ENCODE results near the gene HAPLN1.

The HAPLN1 gene

DNA sequence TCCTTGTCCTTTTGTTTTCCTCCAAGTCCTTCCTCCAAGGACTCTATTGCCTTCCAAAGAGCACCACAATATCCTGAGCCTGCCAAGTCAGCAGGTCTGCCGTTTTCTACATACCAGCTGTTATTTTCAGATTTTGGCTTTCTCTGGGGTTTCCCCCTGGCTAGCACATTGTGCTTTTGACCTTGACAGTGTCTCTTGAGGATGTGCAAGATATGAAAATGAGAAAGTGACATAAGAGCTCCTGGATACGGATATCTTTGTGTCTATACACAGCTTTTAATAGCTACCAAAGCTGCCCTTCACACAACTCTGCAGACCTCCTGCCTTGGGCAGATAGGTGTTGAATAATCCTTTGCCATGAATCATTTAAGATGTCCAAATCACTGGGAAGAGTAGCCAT is 67.0 kb downstream of the HAPLN1 start:
- POLR2A ChIA-PET = no interaction called here
- Histone ChIP-seq H3K36me3 (ENCODE audit: control insufficient read depth in 2 of 2, insufficient read depth in 1 of 2, low read length in 2 of 2) (no peaks in the 10 kb centered on the region), H3K4me1 (ENCODE audit: control insufficient read depth, insufficient read depth, low read length) (no peaks in the 10 kb centered on the region), H3K4me3 (ENCODE audit: low read depth, low read length) (no peak overlapping the region), H3K27ac (ENCODE audit: extremely low read depth, low read depth, low read length) (no peak overlapping the region), H3K9me3 (ENCODE audit: control insufficient read depth, insufficient read depth, low read depth, low read length) (no peaks in the 10 kb centered on the region)
- CTCF ChIA-PET = interaction anchor here (0.5 to 1.4 kb wide), 2 partner anchors 14 to 180 kb away, joined by 3 read pairs; no protein-coding TSS in a partner anchor
- TF ChIP-seq, protein P1, sequence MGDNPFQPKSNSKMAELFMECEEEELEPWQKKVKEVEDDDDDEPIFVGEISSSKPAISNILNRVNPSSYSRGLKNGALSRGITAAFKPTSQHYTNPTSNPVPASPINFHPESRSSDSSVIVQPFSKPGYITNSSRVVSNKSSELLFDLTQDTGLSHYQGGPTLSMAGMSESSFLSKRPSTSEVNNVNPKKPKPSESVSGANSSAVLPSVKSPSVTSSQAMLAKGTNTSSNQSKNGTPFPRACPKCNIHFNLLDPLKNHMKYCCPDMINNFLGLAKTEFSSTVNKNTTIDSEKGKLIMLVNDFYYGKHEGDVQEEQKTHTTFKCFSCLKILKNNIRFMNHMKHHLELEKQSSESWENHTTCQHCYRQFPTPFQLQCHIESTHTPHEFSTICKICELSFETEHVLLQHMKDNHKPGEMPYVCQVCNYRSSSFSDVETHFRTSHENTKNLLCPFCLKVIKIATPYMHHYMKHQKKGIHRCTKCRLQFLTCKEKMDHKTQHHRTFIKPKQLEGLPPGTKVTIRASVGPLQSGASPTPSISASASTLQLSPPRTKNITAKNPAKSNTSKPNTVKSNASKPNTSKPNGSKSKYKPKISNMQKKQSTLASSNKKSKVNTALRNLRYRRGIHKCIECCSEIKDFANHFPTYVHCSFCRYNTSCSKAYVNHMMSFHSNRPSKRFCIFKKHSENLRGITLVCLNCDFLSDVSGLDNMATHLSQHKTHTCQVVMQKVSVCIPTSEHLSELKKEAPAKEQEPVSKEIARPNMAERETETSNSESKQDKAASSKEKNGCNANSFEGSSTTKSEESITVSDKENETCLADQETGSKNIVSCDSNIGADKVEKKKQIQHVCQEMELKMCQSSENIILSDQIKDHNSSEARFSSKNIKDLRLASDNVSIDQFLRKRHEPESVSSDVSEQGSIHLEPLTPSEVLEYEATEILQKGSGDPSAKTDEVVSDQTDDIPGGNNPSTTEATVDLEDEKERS (tag by site-specific recombination; IDR thresholded peaks at IDR 0.05) = no peak
- TF ChIP-seq, protein P2, sequence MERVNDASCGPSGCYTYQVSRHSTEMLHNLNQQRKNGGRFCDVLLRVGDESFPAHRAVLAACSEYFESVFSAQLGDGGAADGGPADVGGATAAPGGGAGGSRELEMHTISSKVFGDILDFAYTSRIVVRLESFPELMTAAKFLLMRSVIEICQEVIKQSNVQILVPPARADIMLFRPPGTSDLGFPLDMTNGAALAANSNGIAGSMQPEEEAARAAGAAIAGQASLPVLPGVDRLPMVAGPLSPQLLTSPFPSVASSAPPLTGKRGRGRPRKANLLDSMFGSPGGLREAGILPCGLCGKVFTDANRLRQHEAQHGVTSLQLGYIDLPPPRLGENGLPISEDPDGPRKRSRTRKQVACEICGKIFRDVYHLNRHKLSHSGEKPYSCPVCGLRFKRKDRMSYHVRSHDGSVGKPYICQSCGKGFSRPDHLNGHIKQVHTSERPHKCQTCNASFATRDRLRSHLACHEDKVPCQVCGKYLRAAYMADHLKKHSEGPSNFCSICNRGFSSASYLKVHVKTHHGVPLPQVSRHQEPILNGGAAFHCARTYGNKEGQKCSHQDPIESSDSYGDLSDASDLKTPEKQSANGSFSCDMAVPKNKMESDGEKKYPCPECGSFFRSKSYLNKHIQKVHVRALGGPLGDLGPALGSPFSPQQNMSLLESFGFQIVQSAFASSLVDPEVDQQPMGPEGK (tag by site-specific recombination; IDR thresholded peaks at IDR 0.05) = no peak
- TF ChIP-seq ZNF133 (tag by site-specific recombination; IDR thresholded peaks at IDR 0.05) (no peak), ZNF529 (tag by site-specific recombination; IDR thresholded peaks at IDR 0.05; ENCODE audit: insufficient replicate concordance) (no peak), ZNF394 (tag by site-specific recombination; IDR thresholded peaks at IDR 0.05; ENCODE audit: borderline replicate concordance) (no peak), SP7 (tag by site-specific recombination; IDR thresholded peaks at IDR 0.05) (no peak), ZNF214 (tag by site-specific recombination; IDR thresholded peaks at IDR 0.05; ENCODE audit: borderline replicate concordance) (no peak), ZBTB1 (tag by site-specific recombination; IDR thresholded peaks at IDR 0.05) (no peak), KLF9 (tag by site-specific recombination; IDR thresholded peaks at IDR 0.05; ENCODE audit: low read depth) (no peak), ZBTB48 (tag by site-specific recombination; IDR thresholded peaks at IDR 0.05) (no peak), BCL11A (tag by site-specific recombination; IDR thresholded peaks at IDR 0.05; ENCODE audit: low read depth) (no peak)
- TF ChIP-seq, protein P3, sequence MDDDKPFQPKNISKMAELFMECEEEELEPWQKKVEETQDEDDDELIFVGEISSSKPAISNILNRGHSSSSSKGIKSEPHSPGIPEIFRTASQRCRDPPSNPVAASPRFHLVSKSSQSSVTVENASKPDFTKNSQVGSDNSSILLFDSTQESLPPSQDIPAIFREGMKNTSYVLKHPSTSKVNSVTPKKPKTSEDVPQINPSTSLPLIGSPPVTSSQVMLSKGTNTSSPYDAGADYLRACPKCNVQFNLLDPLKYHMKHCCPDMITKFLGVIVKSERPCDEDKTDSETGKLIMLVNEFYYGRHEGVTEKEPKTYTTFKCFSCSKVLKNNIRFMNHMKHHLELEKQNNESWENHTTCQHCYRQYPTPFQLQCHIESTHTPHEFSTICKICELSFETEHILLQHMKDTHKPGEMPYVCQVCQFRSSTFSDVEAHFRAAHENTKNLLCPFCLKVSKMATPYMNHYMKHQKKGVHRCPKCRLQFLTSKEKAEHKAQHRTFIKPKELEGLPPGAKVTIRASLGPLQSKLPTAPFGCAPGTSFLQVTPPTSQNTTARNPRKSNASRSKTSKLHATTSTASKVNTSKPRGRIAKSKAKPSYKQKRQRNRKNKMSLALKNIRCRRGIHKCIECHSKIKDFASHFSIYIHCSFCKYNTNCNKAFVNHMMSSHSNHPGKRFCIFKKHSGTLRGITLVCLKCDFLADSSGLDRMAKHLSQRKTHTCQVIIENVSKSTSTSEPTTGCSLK (tag by site-specific recombination; IDR thresholded peaks at IDR 0.05) = no peak
- TF ChIP-seq, protein P4, sequence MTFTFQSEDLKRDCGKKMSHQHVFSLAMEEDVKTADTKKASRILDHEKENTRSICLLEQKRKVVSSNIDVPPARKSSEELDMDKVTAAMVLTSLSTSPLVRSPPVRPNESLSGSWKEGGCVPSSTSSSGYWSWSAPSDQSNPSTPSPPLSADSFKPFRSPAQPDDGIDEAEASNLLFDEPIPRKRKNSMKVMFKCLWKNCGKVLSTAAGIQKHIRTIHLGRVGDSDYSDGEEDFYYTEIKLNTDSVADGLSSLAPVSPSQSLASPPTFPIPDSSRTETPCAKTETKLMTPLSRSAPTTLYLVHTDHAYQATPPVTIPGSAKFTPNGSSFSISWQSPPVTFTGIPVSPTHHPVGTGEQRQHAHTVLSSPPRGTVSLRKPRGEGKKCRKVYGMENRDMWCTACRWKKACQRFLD (tag by site-specific recombination; IDR thresholded peaks at IDR 0.05) = no peak
- TF ChIP-seq, protein P5, sequence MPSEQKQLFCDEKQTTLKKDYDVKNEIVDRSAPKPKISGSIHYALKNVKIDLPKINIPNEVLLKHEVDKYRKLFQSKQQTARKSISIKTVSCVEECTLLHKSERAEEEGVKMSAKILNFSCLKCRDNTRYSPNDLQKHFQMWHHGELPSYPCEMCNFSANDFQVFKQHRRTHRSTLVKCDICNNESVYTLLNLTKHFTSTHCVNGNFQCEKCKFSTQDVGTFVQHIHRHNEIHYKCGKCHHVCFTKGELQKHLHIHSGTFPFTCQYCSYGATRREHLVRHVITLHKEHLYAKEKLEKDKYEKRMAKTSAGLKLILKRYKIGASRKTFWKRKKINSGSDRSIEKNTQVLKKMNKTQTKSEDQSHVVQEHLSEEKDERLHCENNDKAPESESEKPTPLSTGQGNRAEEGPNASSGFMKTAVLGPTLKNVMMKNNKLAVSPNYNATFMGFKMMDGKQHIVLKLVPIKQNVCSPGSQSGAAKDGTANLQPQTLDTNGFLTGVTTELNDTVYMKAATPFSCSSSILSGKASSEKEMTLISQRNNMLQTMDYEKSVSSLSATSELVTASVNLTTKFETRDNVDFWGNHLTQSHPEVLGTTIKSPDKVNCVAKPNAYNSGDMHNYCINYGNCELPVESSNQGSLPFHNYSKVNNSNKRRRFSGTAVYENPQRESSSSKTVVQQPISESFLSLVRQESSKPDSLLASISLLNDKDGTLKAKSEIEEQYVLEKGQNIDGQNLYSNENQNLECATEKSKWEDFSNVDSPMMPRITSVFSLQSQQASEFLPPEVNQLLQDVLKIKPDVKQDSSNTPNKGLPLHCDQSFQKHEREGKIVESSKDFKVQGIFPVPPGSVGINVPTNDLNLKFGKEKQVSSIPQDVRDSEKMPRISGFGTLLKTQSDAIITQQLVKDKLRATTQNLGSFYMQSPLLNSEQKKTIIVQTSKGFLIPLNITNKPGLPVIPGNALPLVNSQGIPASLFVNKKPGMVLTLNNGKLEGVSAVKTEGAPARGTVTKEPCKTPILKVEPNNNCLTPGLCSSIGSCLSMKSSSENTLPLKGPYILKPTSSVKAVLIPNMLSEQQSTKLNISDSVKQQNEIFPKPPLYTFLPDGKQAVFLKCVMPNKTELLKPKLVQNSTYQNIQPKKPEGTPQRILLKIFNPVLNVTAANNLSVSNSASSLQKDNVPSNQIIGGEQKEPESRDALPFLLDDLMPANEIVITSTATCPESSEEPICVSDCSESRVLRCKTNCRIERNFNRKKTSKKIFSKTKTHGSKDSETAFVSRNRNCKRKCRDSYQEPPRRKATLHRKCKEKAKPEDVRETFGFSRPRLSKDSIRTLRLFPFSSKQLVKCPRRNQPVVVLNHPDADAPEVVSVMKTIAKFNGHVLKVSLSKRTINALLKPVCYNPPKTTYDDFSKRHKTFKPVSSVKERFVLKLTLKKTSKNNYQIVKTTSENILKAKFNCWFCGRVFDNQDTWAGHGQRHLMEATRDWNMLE (tag by site-specific recombination; conservative IDR thresholded peaks at IDR 0.05; ENCODE audit: low read depth) = no peak

Data from HEK293 (cell line).